ENCODE measurements around the gene ISL2. TPM values are rescaled to one million over a fixed set of nuclear protein-coding genes. Genes with fewer than 3 reads are reported as not detected.

ISL2 gene
- total RNA-seq, 2 experiments from 2014 or later = not detected

DNA sequence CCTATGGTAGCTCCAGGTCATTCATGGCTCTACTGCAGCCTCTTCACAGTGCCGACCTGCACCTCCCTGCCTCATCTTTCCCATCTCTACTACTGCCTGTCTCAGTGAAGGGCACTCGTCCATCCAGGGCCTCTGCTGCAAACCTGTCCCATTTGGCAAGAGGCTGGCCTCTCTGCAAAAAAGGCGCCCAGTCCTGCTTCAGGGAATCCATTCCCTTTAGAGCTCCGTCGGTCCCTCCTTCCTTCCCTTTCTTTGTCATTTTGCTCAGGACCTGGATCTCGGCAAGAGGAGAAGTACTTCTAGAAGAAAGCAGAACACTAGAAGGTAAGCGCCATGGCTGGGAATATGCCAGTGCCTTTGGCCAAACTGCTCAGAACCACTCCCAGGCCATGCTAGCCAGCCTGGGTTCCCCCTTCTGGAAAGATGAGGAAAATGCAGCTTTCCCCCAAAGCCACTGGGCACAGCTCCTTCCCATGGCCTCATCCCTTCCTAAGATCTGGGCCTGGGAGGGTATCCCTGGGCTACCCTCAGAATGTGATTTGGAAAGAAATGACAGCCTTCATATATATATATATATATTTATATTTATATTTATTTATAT, 6.4 kb upstream of the ISL2 start:
- peaks cover 3% of the 10 kb centered on the region for H3K4me1 ChIP-seq (ENCODE audit: insufficient read depth, low read length)
- intact Hi-C loops (cut with DNase I, micrococcal nuclease) = no loop called here

DNA sequence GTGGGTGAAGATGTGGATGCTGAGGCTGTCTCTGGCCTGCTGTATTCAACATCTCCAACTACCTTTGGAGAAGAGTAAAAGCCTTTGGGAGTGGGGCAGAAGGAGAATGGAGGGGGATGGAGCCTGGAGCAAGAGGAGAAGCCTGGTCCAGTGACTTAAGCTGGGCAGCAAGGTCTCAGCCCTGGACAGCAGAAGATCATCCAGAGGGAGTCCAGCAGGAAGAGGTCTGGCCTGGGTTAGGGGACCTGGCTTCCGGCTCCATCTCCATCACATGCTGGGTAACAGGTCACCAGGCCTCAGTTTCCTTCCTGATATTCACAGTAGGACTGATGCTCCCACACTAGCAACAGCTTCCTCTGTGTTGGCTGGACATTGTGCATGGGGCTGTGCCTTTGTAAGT, 3.8 kb upstream of the ISL2 start:
- H3K27me3 Mint-ChIP-seq = peaks cover 87% of the 10 kb centered on the region
- no peaks in the 10 kb centered on the region for H3K9me3 Mint-ChIP-seq
- intact Hi-C loops (cut with DNase I, micrococcal nuclease) = no loop called here
- Histone ChIP-seq H3K36me3 (ENCODE audit: insufficient read depth, low read length) (no peaks in the 10 kb centered on the region), H3K27ac (ENCODE audit: low read depth in 1 of 2, low read length in 2 of 2) (no peak overlapping the region), H3K4me3 (ENCODE audit: low read length) (no peak overlapping the region), H3K27me3 (ENCODE audit: control insufficient read depth in 1 of 2, insufficient read depth in 2 of 2, low read length in 2 of 2) (peaks cover 55 to 59% of the 10 kb centered on the region in 2 experiments), H3K4me1 (ENCODE audit: insufficient read depth, low read length) (peaks cover 29% of the 10 kb centered on the region), H3K9me3 (ENCODE audit: control insufficient read depth in 1 of 2, insufficient read depth in 1 of 2, low read length in 2 of 2) (peaks cover 0 to 27% of the 10 kb centered on the region in 2 experiments)
- ChIA-PET CTCF (interaction anchor here (1.5 kb wide), 1 partner anchor 13 kb away, joined by 4 read pairs; no protein-coding TSS in a partner anchor), POLR2A (no interaction called here)
- H3K4me1 Mint-ChIP-seq (ENCODE audit: low read depth) = peaks cover 28% of the 10 kb centered on the region
- H3K27ac Mint-ChIP-seq = no peak overlapping the region
- no peaks in the 10 kb centered on the region for H3K36me3 Mint-ChIP-seq (ENCODE audit: low read depth)
- ATAC-seq (ENCODE audit: poor library complexity) (no peak), DNase-seq (no peak)
- TF ChIP-seq, protein P1, sequence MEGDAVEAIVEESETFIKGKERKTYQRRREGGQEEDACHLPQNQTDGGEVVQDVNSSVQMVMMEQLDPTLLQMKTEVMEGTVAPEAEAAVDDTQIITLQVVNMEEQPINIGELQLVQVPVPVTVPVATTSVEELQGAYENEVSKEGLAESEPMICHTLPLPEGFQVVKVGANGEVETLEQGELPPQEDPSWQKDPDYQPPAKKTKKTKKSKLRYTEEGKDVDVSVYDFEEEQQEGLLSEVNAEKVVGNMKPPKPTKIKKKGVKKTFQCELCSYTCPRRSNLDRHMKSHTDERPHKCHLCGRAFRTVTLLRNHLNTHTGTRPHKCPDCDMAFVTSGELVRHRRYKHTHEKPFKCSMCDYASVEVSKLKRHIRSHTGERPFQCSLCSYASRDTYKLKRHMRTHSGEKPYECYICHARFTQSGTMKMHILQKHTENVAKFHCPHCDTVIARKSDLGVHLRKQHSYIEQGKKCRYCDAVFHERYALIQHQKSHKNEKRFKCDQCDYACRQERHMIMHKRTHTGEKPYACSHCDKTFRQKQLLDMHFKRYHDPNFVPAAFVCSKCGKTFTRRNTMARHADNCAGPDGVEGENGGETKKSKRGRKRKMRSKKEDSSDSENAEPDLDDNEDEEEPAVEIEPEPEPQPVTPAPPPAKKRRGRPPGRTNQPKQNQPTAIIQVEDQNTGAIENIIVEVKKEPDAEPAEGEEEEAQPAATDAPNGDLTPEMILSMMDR (IDR thresholded peaks at IDR 0.05) = no peak
- no peak overlapping the region for H3K4me3 Mint-ChIP-seq

More for the DNA sequence above, 6.4 kb upstream of the ISL2 start:
- DNase-seq (no peak), ATAC-seq (ENCODE audit: poor library complexity) (no peak)
- Histone ChIP-seq H3K36me3 (ENCODE audit: insufficient read depth, low read length) (no peaks in the 10 kb centered on the region), H3K27ac (ENCODE audit: low read depth in 1 of 2, low read length in 2 of 2) (no peak overlapping the region), H3K9me3 (ENCODE audit: control insufficient read depth in 1 of 2, insufficient read depth in 1 of 2, low read length in 2 of 2) (peaks cover 0 to 8% of the 10 kb centered on the region in 2 experiments), H3K4me3 (ENCODE audit: low read length) (no peak overlapping the region), H3K27me3 (ENCODE audit: control insufficient read depth in 1 of 2, insufficient read depth in 2 of 2, low read length in 2 of 2) (peaks cover 36 to 42% of the 10 kb centered on the region in 2 experiments)
- CTCF ChIA-PET = interaction anchor here (1.3 kb wide), 1 partner anchor 22 kb away, joined by 3 read pairs; no protein-coding TSS in a partner anchor
- H3K36me3 Mint-ChIP-seq (ENCODE audit: low read depth) = no peaks in the 10 kb centered on the region
- no peak overlapping the region for H3K4me3 Mint-ChIP-seq
- TF ChIP-seq, protein P1 (IDR thresholded peaks at IDR 0.05) = no peak
- POLR2A ChIA-PET = interaction anchor here (0.5 kb wide), 1 partner anchor 22 kb away, joined by 3 read pairs; no protein-coding TSS in a partner anchor
- H3K27me3 Mint-ChIP-seq = peaks cover 76% of the 10 kb centered on the region
- H3K4me1 Mint-ChIP-seq (ENCODE audit: low read depth) = peaks cover 2% of the 10 kb centered on the region
- H3K27ac Mint-ChIP-seq = no peak overlapping the region
- H3K9me3 Mint-ChIP-seq = no peaks in the 10 kb centered on the region

DNA sequence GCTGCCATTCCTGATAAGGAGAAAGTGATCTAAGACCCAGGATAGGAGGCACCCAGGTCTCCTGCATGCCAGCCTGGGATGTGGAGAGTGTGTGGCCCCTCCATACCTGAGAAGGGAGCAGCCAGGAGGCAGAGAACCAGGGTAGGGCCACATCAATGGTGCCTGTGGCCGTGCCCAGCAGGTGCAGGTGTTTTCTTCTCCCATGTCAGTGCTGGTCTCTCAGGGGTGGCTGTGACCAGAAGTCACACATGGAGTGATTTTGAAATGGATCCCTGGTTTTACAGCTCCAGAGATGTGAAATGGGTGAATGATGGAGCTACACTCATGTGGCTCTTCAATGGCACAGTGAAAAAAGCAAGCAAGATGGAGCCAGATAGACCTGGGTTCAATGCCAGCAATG, 3.3 kb upstream of the ISL2 start:
- no peak overlapping the region for H3K27ac Mint-ChIP-seq
- no peaks in the 10 kb centered on the region for H3K36me3 Mint-ChIP-seq (ENCODE audit: low read depth)
- peaks cover 30% of the 10 kb centered on the region for H3K4me1 Mint-ChIP-seq (ENCODE audit: low read depth)
- ChIA-PET POLR2A (no interaction called here), CTCF (interaction anchor here (1.5 kb wide), 1 partner anchor 12 kb away, joined by 4 read pairs; no protein-coding TSS in a partner anchor)
- Histone ChIP-seq H3K36me3 (ENCODE audit: insufficient read depth, low read length) (no peaks in the 10 kb centered on the region), H3K4me1 (ENCODE audit: insufficient read depth, low read length) (peaks cover 34% of the 10 kb centered on the region), H3K9me3 (ENCODE audit: control insufficient read depth in 1 of 2, insufficient read depth in 1 of 2, low read length in 2 of 2) (peaks cover 0 to 30% of the 10 kb centered on the region in 2 experiments), H3K27ac (ENCODE audit: low read depth in 1 of 2, low read length in 2 of 2) (no peak overlapping the region), H3K27me3 (ENCODE audit: control insufficient read depth in 1 of 2, insufficient read depth in 2 of 2, low read length in 2 of 2) (peaks cover 60 to 61% of the 10 kb centered on the region in 2 experiments), H3K4me3 (ENCODE audit: low read length) (no peak overlapping the region)
- no peak for DNase-seq
- intact Hi-C loops (cut with DNase I, micrococcal nuclease) = no loop called here
- H3K4me3 Mint-ChIP-seq = no peak overlapping the region
- TF ChIP-seq, protein P1 (IDR thresholded peaks at IDR 0.05) = no peak
- no peak for ATAC-seq (ENCODE audit: poor library complexity)
- H3K9me3 Mint-ChIP-seq = no peaks in the 10 kb centered on the region
- peaks cover 83% of the 10 kb centered on the region for H3K27me3 Mint-ChIP-seq

Measured in CD4-positive, alpha-beta T cell (primary cell).